SJSA1 (cell line): Measurements from ENCODE around the gene TMEM11. TPM values are rescaled to one million over a fixed set of nuclear protein-coding genes. Genes with fewer than 3 reads are reported as not detected.

Source experiments
- DNase-seq, 2 experiments: peaks; one replicate each; pipeline ENCODE4 v3.0.0-alpha.2; 2015 to 2020; ENCODE audit warnings: low spot score in 2 of 2, low read depth in 1 of 2
- H3K27ac ChIP-seq: fragments of 250-450 bp; sonication (Bioruptor Pico); 2 replicates; pipeline ENCODE4 v1.5.1; 2020; ENCODE audit warnings: mild to moderate bottlenecking, moderate library complexity
- H3K27me3 ChIP-seq: fragments of 250-450 bp; sonication (Bioruptor Pico); replicated peaks from 2 replicates; pipeline ENCODE4 v1.5.1; 2020; ENCODE audit warnings: mild to moderate bottlenecking, moderate library complexity
- H3K36me3 ChIP-seq: fragments of 250-450 bp; sonication (Bioruptor Pico); 2 replicates; pipeline ENCODE4 v1.5.1; 2020; ENCODE audit warnings: mild to moderate bottlenecking
- H3K4me1 ChIP-seq: fragments of 250-450 bp; sonication (Bioruptor Pico); replicated peaks from 2 replicates; pipeline ENCODE4 v1.6.1; 2021; ENCODE audit warnings: mild to moderate bottlenecking
- H3K4me3 ChIP-seq: fragments of 250-450 bp; sonication (Bioruptor Pico); 2 replicates; pipeline ENCODE4 v1.5.1; 2020; ENCODE audit warnings: mild to moderate bottlenecking
- H3K9me3 ChIP-seq: fragments of 250-450 bp; sonication (Bioruptor Pico); replicated peaks from 2 replicates; pipeline ENCODE4 v1.5.1; 2020; ENCODE audit warnings: mild to moderate bottlenecking
- total RNA-seq: library from RNA; depleted of rRNA; stranded (reverse); fragments of >200 nt; shearing (Covaris generic); gene quantifications from 2 replicates; pipeline ENCODE4 v1.2.3, GENCODE V29; 2014

Gene TMEM11
- total RNA-seq, 1 experiment from 2014 or later: 20.5 TPM

DNA sequence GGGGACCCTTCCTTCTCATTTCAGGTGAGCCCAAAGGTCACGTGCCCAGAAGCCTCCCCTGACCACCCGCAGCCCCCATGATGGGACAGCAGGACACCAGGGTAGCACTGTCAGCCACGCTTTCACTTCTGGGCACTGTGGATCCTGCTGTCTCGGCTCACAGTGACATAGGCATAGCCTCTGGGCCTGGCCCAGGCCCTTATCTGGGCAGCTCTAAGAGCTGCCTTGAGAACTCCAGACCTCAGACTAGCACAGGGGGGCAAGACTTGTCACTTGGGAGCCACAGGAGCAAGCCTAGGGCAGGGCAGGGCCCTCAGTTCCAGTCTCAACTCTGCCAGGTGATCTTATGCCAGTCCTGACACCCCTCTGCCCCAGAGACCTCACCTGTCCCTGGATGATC is 34.5 kb upstream of the TMEM11 start:
- Histone ChIP-seq H3K27me3 (no peaks in the 10 kb centered on the region), H3K9me3 (no peaks in the 10 kb centered on the region), H3K27ac (no peak overlapping the region), H3K4me3 (no peak overlapping the region), H3K4me1 (peaks cover 6% of the 10 kb centered on the region), H3K36me3 (no peaks in the 10 kb centered on the region)
- DNase-seq: no peak

DNA sequence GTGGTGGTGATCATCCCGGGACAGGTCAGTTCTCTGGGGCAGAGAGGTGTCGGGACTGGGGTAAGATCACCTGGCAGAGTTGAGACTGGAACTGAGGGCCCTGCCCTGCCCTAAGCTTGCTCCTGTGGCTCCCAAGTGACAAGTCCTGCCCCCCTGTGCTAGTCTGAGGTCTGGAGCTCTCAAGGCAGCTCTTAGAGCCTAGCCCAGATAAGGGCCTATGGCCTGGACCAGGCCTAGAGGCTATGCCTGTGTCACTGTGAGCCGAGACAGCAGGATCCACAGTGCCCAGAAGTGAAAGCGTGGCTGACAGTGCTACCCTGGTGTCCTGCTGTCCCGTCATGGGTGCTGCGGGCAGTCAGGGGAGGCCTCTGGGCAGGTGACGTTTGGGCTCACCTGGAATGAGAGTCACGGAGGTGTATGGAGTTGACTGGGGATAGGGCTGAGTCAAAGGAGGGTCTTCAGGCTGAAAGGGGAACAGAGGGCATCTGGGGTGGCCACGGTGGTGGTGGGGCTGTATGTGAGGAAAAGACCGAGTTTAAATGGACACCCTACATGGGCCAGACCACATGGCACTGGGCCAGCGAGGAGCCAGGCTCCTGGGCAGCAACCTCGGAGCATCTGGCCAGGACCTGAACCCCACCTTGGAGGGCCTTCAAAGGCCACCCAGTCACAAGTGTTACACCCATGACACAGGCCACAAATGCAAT is 33.7 kb upstream of the TMEM11 start:
- Histone ChIP-seq H3K36me3 (no peaks in the 10 kb centered on the region), H3K27me3 (no peaks in the 10 kb centered on the region), H3K4me1 (peaks cover 4% of the 10 kb centered on the region; the same call in 1 of the 2 replicates), H3K9me3 (no peaks in the 10 kb centered on the region), H3K27ac (no peak overlapping the region), H3K4me3 (no peak overlapping the region)
- DNase-seq: no peak

DNA sequence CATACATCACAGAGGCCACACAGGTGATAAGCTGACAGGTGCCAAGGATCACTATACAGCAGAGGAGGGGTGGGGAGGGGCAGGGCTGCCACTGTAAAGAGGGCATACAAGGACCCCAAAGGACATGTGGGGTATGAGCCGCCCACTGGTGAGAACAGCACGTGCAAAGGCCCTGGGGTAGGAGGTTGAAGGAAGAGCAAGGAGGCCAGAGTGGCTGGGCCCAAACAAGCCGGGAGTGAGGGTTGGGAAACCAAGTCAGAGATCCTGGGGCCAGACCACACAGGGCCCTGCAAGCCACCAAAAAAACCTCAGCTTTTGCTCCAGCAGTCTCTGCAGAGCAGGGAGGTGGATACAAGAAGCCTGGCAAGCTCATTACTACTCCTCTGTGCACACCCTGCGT is 32.7 kb upstream of the TMEM11 start:
- Histone ChIP-seq H3K27ac (no peak overlapping the region), H3K36me3 (no peaks in the 10 kb centered on the region), H3K4me3 (no peak overlapping the region), H3K27me3 (no peaks in the 10 kb centered on the region), H3K4me1 (no peaks in the 10 kb centered on the region), H3K9me3 (no peaks in the 10 kb centered on the region)
- no peak for DNase-seq

DNA sequence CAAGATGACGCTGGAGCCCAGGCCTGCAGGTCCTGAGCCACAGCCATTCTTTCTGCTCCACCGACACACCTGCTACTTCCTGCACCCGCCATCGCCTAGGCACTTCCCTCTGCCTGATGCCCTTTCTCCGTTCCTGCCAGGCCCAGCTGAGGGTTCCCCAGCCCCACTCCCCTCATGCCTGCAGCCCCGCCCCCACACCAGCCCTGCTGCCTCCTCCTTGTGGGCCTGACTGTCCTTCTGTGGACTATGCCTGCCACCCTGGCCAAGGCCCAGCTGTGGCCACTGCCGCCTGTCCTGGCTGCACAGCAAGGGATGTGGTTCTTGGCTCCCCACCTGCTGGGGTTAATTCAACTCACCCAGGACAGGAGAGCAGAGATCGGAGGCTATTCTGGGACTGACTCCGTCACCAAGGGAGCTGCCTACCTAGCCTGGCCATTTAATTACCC is 31.7 kb upstream of the TMEM11 start:
- Histone ChIP-seq H3K4me3 (no peak overlapping the region), H3K36me3 (no peaks in the 10 kb centered on the region), H3K27ac (no peak overlapping the region), H3K9me3 (no peaks in the 10 kb centered on the region), H3K4me1 (no peaks in the 10 kb centered on the region), H3K27me3 (no peaks in the 10 kb centered on the region)
- DNase-seq: no peak

DNA sequence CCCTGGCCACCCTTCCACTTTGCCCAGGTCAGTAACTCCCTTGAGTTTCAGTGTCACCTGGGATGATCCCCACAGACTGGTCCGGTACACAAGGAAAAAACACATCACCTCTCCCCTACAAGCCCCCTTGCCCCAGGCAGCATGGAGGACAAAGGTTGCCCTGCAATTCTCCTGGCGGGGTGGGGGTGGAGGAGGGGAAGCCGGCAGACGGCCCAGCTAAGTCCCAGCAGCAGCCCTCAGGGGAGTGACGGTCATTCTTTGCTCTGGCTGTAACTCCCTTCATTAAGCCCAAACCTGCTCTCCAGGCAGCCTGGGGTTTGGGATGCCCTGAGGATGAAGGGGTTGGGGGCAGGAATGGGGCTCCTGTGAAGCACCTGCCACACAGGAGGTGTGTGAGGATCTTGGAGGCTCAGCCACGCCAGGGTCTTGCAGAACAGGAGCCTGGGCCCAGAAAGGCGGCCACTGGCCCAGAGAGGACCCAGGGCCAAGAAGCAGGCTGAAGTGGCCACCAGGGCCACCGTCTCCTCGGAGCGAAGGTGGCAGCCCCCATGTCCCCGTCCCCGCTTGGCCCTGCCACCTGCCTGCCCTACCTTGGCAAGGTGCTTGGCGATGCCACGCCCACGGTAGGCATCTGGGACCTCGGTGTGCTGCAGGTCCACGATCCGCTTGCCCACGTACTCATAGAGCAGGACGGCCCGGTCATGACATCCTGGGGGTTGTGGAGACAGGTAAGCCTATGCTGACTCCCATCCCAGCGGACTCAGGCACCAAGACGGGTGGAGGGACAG is 29.7 kb upstream of the TMEM11 start:
- Histone ChIP-seq H3K36me3 (no peaks in the 10 kb centered on the region), H3K9me3 (no peaks in the 10 kb centered on the region), H3K27ac (no peak overlapping the region), H3K4me1 (no peaks in the 10 kb centered on the region), H3K27me3 (no peaks in the 10 kb centered on the region), H3K4me3 (no peak overlapping the region)
- no peak for DNase-seq

DNA sequence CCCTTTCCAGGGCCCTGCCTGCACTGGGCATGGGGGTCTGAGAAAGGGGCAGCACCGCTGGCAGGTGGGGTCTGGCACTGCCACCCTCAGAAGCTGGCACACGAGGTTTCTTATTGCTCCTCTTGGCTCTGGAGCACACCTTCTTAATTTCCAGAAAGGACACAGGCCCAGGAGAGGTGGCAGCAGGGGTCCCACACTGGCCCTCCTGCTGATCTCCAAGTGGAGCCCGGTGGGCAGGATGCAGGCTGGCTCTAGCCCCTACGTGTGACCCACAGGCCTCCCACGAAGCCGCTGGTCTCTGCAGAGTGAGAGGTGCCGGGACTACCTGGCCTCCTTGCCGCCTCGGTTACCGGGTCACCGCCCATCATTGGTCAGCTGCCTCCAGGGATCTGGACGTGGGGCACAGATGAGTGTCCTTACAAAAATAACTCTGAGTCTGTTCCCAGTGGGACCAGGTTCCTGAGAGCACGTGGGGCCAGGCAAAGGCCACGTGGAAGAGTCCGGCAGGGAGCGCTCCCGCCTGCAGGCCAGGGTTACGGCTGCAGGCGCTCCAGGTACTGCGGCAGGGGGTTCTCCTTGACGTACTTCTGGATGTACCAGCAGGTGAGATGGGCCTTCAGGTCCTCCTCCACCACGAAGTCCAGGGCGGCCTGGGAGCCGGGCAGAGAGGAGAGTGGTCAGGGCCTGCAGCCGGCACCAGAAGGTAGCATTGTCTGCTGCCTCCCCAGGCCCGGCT is 29.0 kb upstream of the TMEM11 start:
- Histone ChIP-seq H3K4me3 (no peak overlapping the region), H3K9me3 (no peaks in the 10 kb centered on the region), H3K36me3 (no peaks in the 10 kb centered on the region), H3K27me3 (no peaks in the 10 kb centered on the region), H3K27ac (no peak overlapping the region), H3K4me1 (no peaks in the 10 kb centered on the region)
- DNase-seq: no peak

DNA sequence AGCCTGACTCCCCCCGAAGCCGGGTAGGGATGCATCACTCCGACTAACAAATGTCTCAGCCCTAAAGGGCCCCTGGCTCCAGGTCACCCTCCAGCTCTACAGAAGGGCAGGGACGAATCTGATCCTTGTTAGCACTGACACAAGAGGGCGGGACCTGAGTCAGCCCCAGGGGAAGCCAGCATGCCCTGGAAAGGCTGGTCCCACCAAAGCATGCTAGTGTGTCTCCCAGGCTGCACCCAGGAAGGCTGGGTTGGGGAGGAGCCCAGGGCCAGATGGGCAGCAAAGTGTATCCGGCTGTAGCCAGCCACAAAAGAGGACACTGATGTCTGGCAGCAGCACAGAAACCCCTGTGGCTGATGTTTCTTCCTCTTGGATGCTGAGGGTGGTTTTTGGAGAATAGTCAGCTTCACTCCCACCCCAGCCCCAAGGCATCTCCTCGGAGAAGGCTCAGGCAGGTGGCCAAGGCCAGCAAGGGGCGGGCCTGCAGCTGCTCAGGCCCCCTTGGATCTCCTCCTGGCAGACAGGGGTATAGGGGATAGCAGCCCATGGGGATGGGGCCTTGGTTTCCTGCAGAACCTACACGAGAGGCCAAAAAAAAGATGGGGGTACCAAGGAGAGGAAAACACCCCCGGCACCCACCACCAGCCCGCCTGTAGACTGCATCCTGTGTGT is 28.2 kb upstream of the TMEM11 start:
- H3K36me3 ChIP-seq: no peaks in the 10 kb centered on the region
- no peak overlapping the region for H3K27ac ChIP-seq
- DNase-seq: no peak
- H3K4me3 ChIP-seq: no peak overlapping the region
- no peaks in the 10 kb centered on the region for H3K4me1 ChIP-seq
- no peaks in the 10 kb centered on the region for H3K27me3 ChIP-seq
- no peaks in the 10 kb centered on the region for H3K9me3 ChIP-seq

DNA sequence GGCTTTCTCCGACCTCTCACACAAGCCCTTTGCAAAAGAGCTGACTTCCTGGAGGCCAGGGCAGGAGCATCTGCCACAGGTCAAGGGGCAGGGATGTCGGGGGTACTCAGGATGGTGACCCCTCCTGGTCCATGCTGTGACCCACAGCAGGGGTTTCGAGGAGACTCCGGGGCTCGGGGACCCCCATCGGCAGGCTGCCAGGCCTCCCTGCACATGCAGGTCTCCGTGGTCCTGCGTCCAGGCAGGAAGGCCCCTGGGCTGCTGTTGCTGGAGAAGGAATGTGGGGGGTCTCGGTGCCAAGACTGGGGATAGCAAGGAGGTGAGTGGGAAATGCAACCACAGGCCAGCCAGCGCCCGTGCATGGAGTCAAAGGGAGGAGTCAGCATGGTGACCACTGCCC is 27.6 kb upstream of the TMEM11 start:
- Histone ChIP-seq H3K4me3 (no peak overlapping the region), H3K36me3 (no peaks in the 10 kb centered on the region), H3K9me3 (no peaks in the 10 kb centered on the region), H3K27ac (no peak overlapping the region), H3K27me3 (no peaks in the 10 kb centered on the region), H3K4me1 (no peaks in the 10 kb centered on the region)
- DNase-seq: no peak

DNA sequence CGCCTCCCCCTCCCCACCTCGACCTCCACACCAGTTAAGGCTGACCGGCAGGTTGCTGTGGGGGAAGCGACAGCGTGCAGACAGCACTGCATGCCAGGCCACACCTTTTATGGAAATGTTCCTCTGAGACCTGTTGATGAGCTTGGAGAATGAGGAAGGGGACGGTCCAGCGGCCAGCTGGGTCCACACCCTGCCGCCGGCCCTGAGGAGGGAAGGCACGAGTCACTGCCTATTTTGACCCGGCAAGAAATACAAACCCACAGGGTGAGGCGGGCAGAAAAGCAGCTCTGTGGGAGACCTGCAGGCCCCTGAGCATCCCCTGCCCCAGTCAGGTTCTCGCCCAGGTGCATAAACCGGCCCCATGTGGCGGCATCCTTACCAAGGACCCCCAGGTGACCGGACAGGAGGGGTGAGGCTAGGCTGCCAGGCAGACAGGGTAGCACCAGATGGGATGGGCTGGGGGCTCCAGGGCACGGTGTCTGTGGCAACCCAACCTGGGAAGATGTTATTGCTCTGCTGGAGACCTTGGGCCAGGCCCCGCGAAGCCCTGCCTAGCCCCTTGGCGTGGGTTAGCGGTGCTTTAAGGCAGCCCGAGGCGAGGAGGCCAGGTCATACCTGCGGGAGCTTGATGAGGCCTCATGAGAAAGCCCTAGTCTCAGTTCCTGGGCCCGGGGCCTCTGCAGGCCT is 26.6 kb upstream of the TMEM11 start:
- H3K4me3 ChIP-seq: no peak overlapping the region
- H3K27ac ChIP-seq: no peak overlapping the region
- no peaks in the 10 kb centered on the region for H3K9me3 ChIP-seq
- no peak for DNase-seq
- no peaks in the 10 kb centered on the region for H3K36me3 ChIP-seq
- no peaks in the 10 kb centered on the region for H3K27me3 ChIP-seq
- H3K4me1 ChIP-seq: no peaks in the 10 kb centered on the region

DNA sequence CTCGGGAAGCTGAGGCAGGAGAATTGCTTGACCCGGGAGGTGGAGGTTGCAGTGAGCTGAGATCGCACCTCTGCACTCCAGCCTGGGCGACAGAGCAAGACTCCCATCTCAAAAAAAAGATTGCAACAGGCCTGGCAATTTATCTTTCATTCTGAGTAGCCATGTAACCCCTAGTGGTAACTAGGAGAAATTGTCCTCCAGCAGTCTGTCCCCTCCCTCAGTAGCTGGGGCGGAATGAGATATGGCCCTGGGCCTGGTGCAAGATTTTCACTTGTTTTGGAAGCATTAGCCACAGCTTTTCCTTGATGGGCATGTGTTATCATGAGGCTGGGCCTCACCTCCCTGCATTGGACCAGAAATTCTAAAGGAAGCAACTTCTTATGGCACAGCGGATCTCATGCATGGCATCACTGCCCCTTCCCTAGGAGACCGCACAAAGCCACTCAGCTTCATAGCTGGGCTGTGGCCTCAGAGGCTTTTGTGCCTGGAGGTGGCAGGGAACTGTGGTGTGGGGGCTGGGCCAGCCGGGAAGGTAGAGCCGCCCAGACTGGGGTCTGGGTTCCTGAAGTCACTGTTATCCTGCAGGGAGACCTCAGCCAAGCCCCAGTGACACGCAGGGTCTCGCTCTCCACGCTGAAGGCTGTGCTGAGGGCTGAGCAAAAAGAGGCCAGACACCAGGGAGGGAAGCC is 25.9 kb upstream of the TMEM11 start:
- no peak overlapping the region for H3K27ac ChIP-seq
- no peak overlapping the region for H3K4me3 ChIP-seq
- H3K36me3 ChIP-seq: no peaks in the 10 kb centered on the region
- no peaks in the 10 kb centered on the region for H3K27me3 ChIP-seq
- no peak for DNase-seq
- H3K4me1 ChIP-seq: peaks cover under 1% of the 10 kb centered on the region
- no peaks in the 10 kb centered on the region for H3K9me3 ChIP-seq

DNA sequence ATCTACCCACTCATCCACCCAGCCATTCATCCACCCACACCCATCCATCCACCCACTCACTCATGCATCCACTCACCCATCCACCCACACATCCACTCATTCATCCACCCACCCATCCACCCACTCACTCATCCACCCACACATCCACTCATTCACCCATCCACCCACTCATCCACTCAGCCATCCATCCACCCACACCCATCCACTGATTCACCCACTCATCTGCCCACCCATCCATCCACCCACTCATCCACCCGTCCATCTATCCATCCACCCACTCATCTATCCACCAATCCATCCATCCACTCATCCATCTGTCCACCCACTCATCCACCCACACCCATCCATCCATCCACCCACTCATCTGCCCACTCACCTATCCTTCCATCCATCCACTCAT is 22.0 kb upstream of the TMEM11 start:
- Histone ChIP-seq H3K27me3 (no peaks in the 10 kb centered on the region), H3K36me3 (no peaks in the 10 kb centered on the region), H3K9me3 (no peaks in the 10 kb centered on the region), H3K4me1 (peaks cover 10% of the 10 kb centered on the region), H3K4me3 (no peak overlapping the region), H3K27ac (no peak overlapping the region)
- DNase-seq: no peak

DNA sequence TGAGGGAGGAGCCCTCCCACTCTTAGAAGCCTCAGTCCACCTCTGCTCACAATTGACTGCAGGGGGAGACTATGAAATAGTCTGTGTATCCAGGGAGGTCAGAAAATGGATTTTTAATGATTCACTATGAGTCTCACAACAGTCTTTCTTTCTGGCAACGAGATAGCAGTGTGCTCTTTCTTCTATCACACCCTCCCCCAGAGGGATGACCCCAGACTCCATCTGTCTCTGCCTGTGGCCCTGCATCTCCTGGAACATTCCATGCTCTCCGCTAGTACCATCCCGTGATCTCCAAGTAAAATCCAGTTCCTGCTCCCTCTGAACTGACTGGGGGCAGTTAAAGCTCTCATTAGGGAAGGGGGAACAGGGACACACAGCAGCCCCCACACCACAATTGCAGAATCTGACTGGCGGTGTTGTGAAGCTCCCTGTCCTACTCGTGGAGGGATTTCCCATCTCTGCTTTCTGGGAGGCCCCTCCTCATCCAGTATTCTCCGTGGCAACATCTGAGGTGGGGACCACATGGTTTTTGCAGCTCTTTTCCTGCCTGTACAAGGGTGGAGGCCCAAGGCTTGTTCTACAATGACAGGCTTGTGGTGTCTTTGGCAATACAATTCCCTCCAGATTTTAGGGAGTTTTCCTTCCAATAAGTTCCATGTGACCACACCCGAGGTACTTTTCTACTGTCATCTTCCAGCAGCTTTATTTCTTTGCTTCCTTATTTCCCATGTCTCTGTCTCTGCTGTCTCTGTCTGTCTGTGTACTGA is 19.8 kb upstream of the TMEM11 start:
- Histone ChIP-seq H3K27me3 (no peaks in the 10 kb centered on the region), H3K9me3 (no peaks in the 10 kb centered on the region), H3K4me3 (no peak overlapping the region), H3K36me3 (no peaks in the 10 kb centered on the region), H3K4me1 (peaks cover 10% of the 10 kb centered on the region), H3K27ac (no peak overlapping the region)
- no peak for DNase-seq
